ENCODE measurements around the gene LRRC3.

DNA sequence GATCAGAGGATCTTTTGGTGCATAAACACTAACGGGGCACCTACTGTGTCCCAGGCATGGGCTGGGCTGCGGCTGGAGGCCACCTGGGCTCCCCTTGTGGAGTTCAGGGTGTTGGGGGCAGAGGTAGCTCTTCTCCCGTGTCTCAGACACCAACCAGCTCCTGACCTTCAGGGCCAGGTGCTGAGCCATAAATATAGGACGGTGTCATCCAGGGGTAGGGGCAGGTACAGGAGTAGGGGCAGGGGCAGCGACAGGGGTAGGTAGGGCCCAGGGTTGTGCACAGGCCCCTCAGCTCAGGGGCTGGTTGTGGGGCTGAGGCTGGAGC is 18.0 kb upstream of the LRRC3 start:
- TF ChIP-seq POLR2AphosphoS5 (IDR thresholded peaks at IDR 0.05) (no peak), POLR2A (IDR thresholded peaks at IDR 0.05) (no peak)

All from breast epithelium (tissue), 3 donors.